GM23248 (cell line): ENCODE measurements around the gene VASH1. TPM values are rescaled to one million over a fixed set of nuclear protein-coding genes. Genes with fewer than 3 reads are reported as not detected.
"Not testable (repeated sequence)": the region's sequence is repeated elsewhere in the genome, so short reads cannot be mapped to it uniquely, and the experiment has no call there.

Experiments
- DNase-seq: peaks from one replicate; pipeline ENCODE4 v3.0.0-alpha.2; 2015
- H2AFZ ChIP-seq: fragments of 200-600 bp; sonication (generic); 2 replicates; pipeline ENCODE4 v1.6.1; 2016; ENCODE audit warnings: antibody characterized with exemption
- H3F3A ChIP-seq: fragments of 200-600 bp; sonication (generic); 2 replicates; pipeline ENCODE4 v1.6.1; 2016; ENCODE audit warnings: mild to moderate bottlenecking, antibody characterized with exemption, mixed run types; ENCODE audit not compliant: insufficient read depth
- H3K27ac ChIP-seq: fragments of 200-600 bp; sonication (generic); 2 replicates; pipeline ENCODE4 v1.5.1; 2016; ENCODE audit warnings: mild to moderate bottlenecking
- H3K27me3 ChIP-seq: fragments of 200-600 bp; sonication (generic); replicated peaks from 2 replicates; pipeline ENCODE4 v1.6.1; 2016; ENCODE audit warnings: mild to moderate bottlenecking; ENCODE audit not compliant: insufficient read depth
- H3K36me3 ChIP-seq: fragments of 200-600 bp; sonication (generic); 2 replicates; pipeline ENCODE4 v1.6.1; 2016; ENCODE audit warnings: low read depth, mild to moderate bottlenecking
- H3K4me1 ChIP-seq: fragments of 200-600 bp; sonication (generic); 2 replicates; pipeline ENCODE4 v1.6.1; 2016; ENCODE audit warnings: mild to moderate bottlenecking; ENCODE audit not compliant: insufficient read depth
- H3K4me2 ChIP-seq: fragments of 200-600 bp; sonication (generic); one replicate; pipeline ENCODE4 v1.6.1; 2016; ENCODE audit warnings: mild to moderate bottlenecking; ENCODE audit not compliant: unreplicated experiment
- H3K4me3 ChIP-seq: fragments of 200-600 bp; sonication (generic); 2 replicates; pipeline ENCODE4 v1.5.1; 2016; ENCODE audit warnings: mild to moderate bottlenecking
- H3K79me2 ChIP-seq: fragments of 200-600 bp; sonication (generic); 2 replicates; pipeline ENCODE4 v1.6.1; 2016; ENCODE audit warnings: mild to moderate bottlenecking; ENCODE audit not compliant: insufficient read depth
- H3K9ac ChIP-seq: fragments of 200-600 bp; sonication (generic); 2 replicates; pipeline ENCODE4 v1.6.1; 2016; ENCODE audit warnings: mild to moderate bottlenecking
- H3K9me2 ChIP-seq: fragments of 200-600 bp; sonication (generic); 2 replicates; pipeline ENCODE4 v1.6.1; 2016; ENCODE audit warnings: mixed run types, mild to moderate bottlenecking, moderate library complexity; ENCODE audit not compliant: insufficient read depth
- H3K9me3 ChIP-seq: fragments of 200-600 bp; sonication (generic); one replicate; pipeline ENCODE4 v1.6.1; 2017; ENCODE audit warnings: low read depth
- H4K20me1 ChIP-seq: fragments of 200-600 bp; sonication (generic); 2 replicates; pipeline ENCODE4 v1.6.0; 2016; ENCODE audit not compliant: insufficient read depth
- EZH2 ChIP-seq: fragments of 200-600 bp; sonication (generic); IDR thresholded peaks from 2 replicates; pipeline ENCODE4 v1.6.1; 2018; ENCODE audit warnings: antibody characterized with exemption, mild to moderate bottlenecking; ENCODE audit not compliant: insufficient read depth, poor library complexity, severe bottlenecking
- EZH2phosphoT487 ChIP-seq: fragments of 200-600 bp; sonication (generic); IDR thresholded peaks from 2 replicates; pipeline ENCODE4 v1.6.1; 2018; ENCODE audit warnings: antibody characterized with exemption, moderate library complexity, mild to moderate bottlenecking, low read depth; ENCODE audit not compliant: insufficient read depth
- WGBS, 2 experiments: methylation state at CpG; one replicate each; pipeline ENCODE4 v1.1.6; 2015 to 2017; ENCODE audit warnings: low lambda C conversion rate in 2 of 2, low coverage in 1 of 2; ENCODE audit errors: missing lambda C conversion rate in 2 of 2; 5-methylcytosine and 5-hydroxymethylcytosine counted together
- in situ Hi-C: fragments of 300-500 bp; cut with MboI; formaldehyde crosslinking; loops from 2 replicates; pipeline ENCODE4 v1.15.0; 2020
- polyA plus RNA-seq: library from polyadenylated mRNA; unstranded; fragments of >200 nt; fragmentation: Nextera tagmentation; extraction: Ambion mirVana; gene quantifications from 2 replicates; pipeline ENCODE4 v1.2.1, GENCODE V29; 2016
- total RNA-seq: library from RNA; depleted of rRNA; stranded (reverse); fragments of >200 nt; shearing (Covaris generic); gene quantifications from 2 replicates; pipeline ENCODE4 v1.2.3, GENCODE V29; 2014

Gene VASH1
- total and polyA plus RNA-seq, 2 experiments from 2014 or later: 2.2 to 2.6 TPM

DNA sequence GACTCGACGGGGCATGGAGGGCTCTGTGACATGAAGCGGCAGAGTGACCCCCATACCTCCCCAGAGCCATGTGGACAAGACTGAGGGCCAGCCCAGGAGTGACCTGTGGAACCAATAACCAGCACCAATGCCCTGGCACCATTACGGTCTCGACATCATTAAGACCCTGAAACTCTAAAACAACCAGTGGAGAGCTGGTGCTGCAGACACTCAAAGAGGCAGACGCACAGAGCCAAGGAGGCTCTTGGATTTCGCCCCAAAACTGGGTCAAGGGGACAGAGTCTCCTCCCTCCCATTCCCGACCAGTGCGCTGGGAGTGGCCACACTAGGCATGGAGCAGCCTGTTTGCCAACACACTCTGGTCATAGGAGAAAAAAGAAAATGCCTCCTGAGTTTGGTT is 41.6 kb upstream of the VASH1 start:
- Histone ChIP-seq H3K4me1 (no peaks in the 10 kb centered on the region), H3K36me3 (no peaks in the 10 kb centered on the region), H3K27me3 (peaks cover 19% of the 10 kb centered on the region; the same call in 1 of the 2 replicates), H3K9me2 (no peaks in the 10 kb centered on the region), H3K4me3 (no peak overlapping the region), H3F3A (no peaks in the 10 kb centered on the region), H4K20me1 (no peaks in the 10 kb centered on the region), H3K9ac (no peak overlapping the region), H3K27ac (no peak overlapping the region), H3K9me3 (no peaks in the 10 kb centered on the region), H3K4me2 (no peak overlapping the region), H3K79me2 (no peaks in the 10 kb centered on the region), H2AFZ (no peak overlapping the region)
- in situ Hi-C loops: loop anchor here (25.0 kb wide), 1 partner anchor 368 kb away; the partner anchor contains the start of gene CIPC
- DNase-seq: no peak
- WGBS, 2 experiments: 78 to 79% methylated on average over 9 of the region's 9 CpGs
- TF ChIP-seq EZH2phosphoT487: no peak
- no peak for TF ChIP-seq EZH2

DNA sequence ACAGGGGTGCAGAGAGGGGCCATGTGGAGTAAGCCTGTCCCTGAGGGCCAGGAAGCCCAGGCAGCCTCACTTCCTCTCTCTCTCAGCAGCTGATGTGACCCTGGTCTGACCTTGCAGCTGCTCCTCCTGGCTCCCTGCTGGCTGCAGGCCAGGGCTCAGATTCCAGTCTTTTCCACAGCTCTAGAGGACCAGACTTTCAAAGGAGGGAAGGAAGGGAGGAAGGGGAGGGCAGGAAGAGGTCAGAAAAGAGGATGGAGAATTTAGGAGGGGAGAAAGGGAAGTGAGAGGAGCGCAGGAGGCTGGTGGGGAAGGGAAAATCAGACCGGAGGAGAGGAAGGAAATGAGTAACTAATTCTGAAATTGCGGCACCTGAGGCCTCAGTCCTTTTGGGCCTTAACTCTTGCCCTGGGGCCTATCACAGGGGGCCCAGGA is 40.9 kb upstream of the VASH1 start:
- H3K27ac ChIP-seq: no peak overlapping the region
- no peak overlapping the region for H3K9ac ChIP-seq
- H3K4me3 ChIP-seq: no peak overlapping the region
- no peak overlapping the region for H3K4me2 ChIP-seq
- DNase-seq: no peak
- H3K4me1 ChIP-seq: no peaks in the 10 kb centered on the region
- no peaks in the 10 kb centered on the region for H4K20me1 ChIP-seq
- no peak overlapping the region for H2AFZ ChIP-seq
- H3F3A ChIP-seq: no peaks in the 10 kb centered on the region
- 60 to 61% methylated on average over 3 of the region's 3 CpGs for WGBS, 2 experiments
- H3K27me3 ChIP-seq: peaks cover 24% of the 10 kb centered on the region; the same call in 1 of the 2 replicates
- no peaks in the 10 kb centered on the region for H3K79me2 ChIP-seq
- no peak for TF ChIP-seq EZH2phosphoT487
- TF ChIP-seq EZH2: no peak
- in situ Hi-C loops: loop anchor here (25.0 kb wide), 1 partner anchor 367 kb away; the partner anchor contains the start of gene CIPC
- no peaks in the 10 kb centered on the region for H3K9me3 ChIP-seq
- no peaks in the 10 kb centered on the region for H3K36me3 ChIP-seq
- H3K9me2 ChIP-seq: no peaks in the 10 kb centered on the region

DNA sequence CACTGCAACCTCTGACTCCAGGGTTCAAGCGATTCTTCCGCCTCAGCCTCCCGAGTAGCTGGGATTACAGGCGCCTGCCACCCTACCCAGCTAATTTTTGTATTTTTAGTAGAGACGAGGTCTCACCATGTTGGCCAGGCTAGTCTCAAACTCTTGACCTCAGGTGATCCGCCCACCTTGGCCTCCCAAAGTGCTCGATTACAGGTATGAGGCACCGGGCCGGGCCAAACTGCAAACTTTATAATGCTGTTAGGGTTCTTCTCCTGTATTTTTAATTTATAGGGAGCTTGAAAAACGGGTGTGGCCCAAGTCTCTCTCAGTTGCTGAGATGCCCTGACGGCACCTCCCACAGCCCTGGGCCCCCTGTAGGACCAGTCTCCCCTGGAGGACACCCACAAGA is 39.8 kb upstream of the VASH1 start:
- not testable (repeated sequence) for H3K9me2 ChIP-seq, H3K27ac ChIP-seq, DNase-seq, H4K20me1 ChIP-seq, H3K4me1 ChIP-seq, H3K36me3 ChIP-seq, H2AFZ ChIP-seq, H3K79me2 ChIP-seq, H3K9ac ChIP-seq, H3K4me3 ChIP-seq, H3F3A ChIP-seq, H3K4me2 ChIP-seq, H3K9me3 ChIP-seq
- 80 to 82% methylated on average over 11 of the region's 11 CpGs for WGBS, 2 experiments
- H3K27me3 ChIP-seq: peaks cover 21% of the 10 kb centered on the region; the same call in 1 of the 2 replicates
- in situ Hi-C loops: loop anchor here (25.0 kb wide), 1 partner anchor 366 kb away; the partner anchor contains the start of gene CIPC

DNA sequence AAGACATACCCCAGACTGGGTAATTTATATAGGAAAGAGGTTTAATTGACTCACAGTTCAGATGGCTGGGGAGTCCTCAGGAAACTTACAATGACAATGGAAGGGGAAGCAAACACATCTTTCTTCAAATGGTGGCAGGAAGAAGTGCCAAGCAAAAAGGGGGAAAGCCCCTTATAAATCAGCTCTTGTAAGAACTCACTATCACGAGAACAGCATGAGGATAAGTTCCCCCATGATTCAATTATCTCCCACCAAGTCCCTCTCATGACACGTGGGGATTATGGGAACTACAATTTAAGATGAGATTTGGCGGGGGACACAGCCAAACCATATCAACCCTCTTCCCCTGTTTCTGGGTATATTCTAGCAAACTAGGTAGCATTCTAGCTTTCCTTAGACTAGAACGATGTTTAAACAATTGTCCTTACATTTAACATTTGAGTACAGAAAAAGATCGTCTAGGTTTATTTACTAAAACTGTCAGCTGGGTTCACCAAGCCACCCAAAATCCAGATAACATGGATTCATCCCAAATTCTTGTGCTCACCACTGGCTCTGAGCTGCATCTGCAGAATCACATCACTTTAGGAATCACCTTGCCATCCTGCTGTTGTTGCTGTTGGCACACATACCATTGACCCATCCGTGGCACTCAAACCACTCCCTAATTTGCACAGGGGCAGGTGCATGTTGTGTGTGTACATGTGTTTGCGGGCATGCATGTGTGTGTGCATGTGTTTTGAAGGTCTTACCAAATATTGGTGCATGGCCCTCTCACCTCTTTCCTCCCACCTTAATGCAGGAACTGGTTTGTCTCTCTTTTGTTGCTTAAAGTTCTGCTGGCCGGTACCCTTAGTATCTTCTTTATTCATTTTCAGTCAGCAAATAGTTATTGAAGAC is 36.4 kb upstream of the VASH1 start:
- Histone ChIP-seq H4K20me1 (no peaks in the 10 kb centered on the region), H3K27me3 (peaks cover 31% of the 10 kb centered on the region; the same call in 1 of the 2 replicates), H3F3A (no peaks in the 10 kb centered on the region), H3K4me2 (no peak overlapping the region), H3K9me2 (no peaks in the 10 kb centered on the region), H3K9ac (no peak overlapping the region), H3K79me2 (no peaks in the 10 kb centered on the region), H2AFZ (no peak overlapping the region), H3K9me3 (no peaks in the 10 kb centered on the region), H3K4me1 (no peaks in the 10 kb centered on the region), H3K36me3 (no peaks in the 10 kb centered on the region), H3K4me3 (no peak overlapping the region), H3K27ac (no peak overlapping the region)
- in situ Hi-C loops: loop anchor here (25.0 kb wide), 1 partner anchor 362 kb away; the partner anchor contains the start of gene CIPC
- WGBS, 2 experiments: 48 to 55% methylated on average over 8 of the region's 8 CpGs
- DNase-seq: no peak
- TF ChIP-seq EZH2phosphoT487 (no peak), EZH2 (no peak)
